Endodermal cell (in vitro differentiated cells): ENCODE results near the gene BTBD9. TPM values are rescaled to one million over a fixed set of nuclear protein-coding genes. Genes with fewer than 3 reads are reported as not detected.

Experiments used
- DNase-seq: peaks from one replicate; pipeline ENCODE4 v3.0.0-alpha.2; 2017
- H3K27ac ChIP-seq: 2 replicates; pipeline ENCODE4 v1.5.1; 2013; ENCODE audit warnings: mild to moderate bottlenecking, low read depth, low read length, moderate library complexity
- H3K27me3 ChIP-seq: 2 replicates; pipeline ENCODE4 v1.6.1; 2013; ENCODE audit warnings: mild to moderate bottlenecking, low read length, moderate library complexity; ENCODE audit not compliant: insufficient read depth, control insufficient read depth, poor library complexity, severe bottlenecking
- H3K36me3 ChIP-seq: 2 replicates; pipeline ENCODE4 v1.7.0; 2013; ENCODE audit warnings: mild to moderate bottlenecking, low read length, moderate library complexity; ENCODE audit not compliant: control insufficient read depth, insufficient read depth
- H3K4me1 ChIP-seq: one replicate; pipeline ENCODE4 v1.7.0; 2013; ENCODE audit warnings: low read length; ENCODE audit not compliant: control insufficient read depth, insufficient read depth
- H3K4me3 ChIP-seq: 2 replicates; pipeline ENCODE4 v1.5.1; 2013; ENCODE audit warnings: mild to moderate bottlenecking, low read length, moderate library complexity
- H3K9ac ChIP-seq: 2 replicates; pipeline ENCODE4 v1.6.1; 2013; ENCODE audit warnings: mild to moderate bottlenecking, low read length, moderate library complexity; ENCODE audit not compliant: poor library complexity, severe bottlenecking; ENCODE audit errors: extremely low read depth
- H3K9me3 ChIP-seq: 2 replicates; pipeline ENCODE4 v1.6.1; 2013; ENCODE audit warnings: mild to moderate bottlenecking, low read length, moderate library complexity; ENCODE audit not compliant: control insufficient read depth
- H3K27ac Mint-ChIP-seq: 2 replicates; pipeline ENCODE4 v1.8.0; 2020; ENCODE audit warnings: mixed read lengths
- H3K27me3 Mint-ChIP-seq: 2 replicates; pipeline ENCODE4 v1.8.0; 2021; ENCODE audit warnings: mild to moderate bottlenecking, mixed read lengths; ENCODE audit not compliant: insufficient read depth
- H3K36me3 Mint-ChIP-seq: 2 replicates; pipeline ENCODE4 v1.8.0; 2020; ENCODE audit warnings: low read depth, mixed read lengths
- H3K4me1 Mint-ChIP-seq: 2 replicates; pipeline ENCODE4 v1.8.0; 2020; ENCODE audit warnings: mixed read lengths
- H3K4me3 Mint-ChIP-seq: 2 replicates; pipeline ENCODE4 v1.8.0; 2020; ENCODE audit warnings: mild to moderate bottlenecking, moderate library complexity, mixed read lengths
- H3K9me3 Mint-ChIP-seq: 2 replicates; pipeline ENCODE4 v1.8.0; 2020; ENCODE audit warnings: mild to moderate bottlenecking, mixed read lengths
- CTCF ChIP-seq: fragments of 200-600 bp; sonication (generic); conservative IDR thresholded peaks from 2 replicates; pipeline ENCODE4 v1.5.0; 2021; ENCODE audit warnings: antibody characterized with exemption, mild to moderate bottlenecking
- WGBS, 2 experiments: methylation state at CpG; one replicate each; pipeline versions ENCODE4 v1.1.5 to v1.1.7; 2013; ENCODE audit warnings: missing lambda C conversion rate in 2 of 2, mixed read lengths in 1 of 2; ENCODE audit not compliant: insufficient coverage in 1 of 2, insufficient read length in 1 of 2; 5-methylcytosine and 5-hydroxymethylcytosine counted together
- total RNA-seq, 2 donors: library from RNA; stranded (reverse); fragmentation: NEBNext Ultra II Directional in 1 of 2; extraction: Animal tissue kit (Norgen Biotek cat#: 25700) in 1 of 2; gene quantifications; 2 replicates in 1 of 2; 3 replicates in 1 of 2; pipeline ENCODE4 v1.2.1, GENCODE V29; 2021

BTBD9 gene
- total RNA-seq, 2 donors from 2014 or later: 7.6 to 12.3 TPM

DNA sequence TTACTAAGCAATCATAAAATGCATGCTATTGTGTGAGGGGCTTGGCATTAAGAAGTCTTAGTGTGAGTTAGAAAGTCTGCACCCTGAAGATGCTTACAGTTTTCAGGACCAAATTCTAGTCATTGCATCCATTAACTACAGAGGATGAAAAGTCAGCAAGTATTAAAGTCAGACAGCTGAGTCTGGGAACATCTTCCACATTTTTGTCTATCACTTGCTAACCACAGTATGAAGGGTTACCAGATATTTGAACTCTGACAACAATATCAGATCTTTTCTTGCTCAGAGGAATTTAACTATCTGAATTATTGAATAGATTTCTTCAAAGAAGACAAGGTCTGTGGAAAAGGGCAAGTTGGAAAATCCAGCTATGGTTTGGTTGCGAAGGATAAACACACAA is 264.4 kb downstream of the BTBD9 start:
- WGBS, 2 experiments: no CpG with 5 or more reads among the region's 1 CpG
- no peaks in the 10 kb centered on the region for H3K9me3 Mint-ChIP-seq
- H3K4me3 Mint-ChIP-seq: no peak overlapping the region
- H3K9me3 ChIP-seq: no peaks in the 10 kb centered on the region
- no peaks in the 10 kb centered on the region for H3K27me3 Mint-ChIP-seq
- DNase-seq: no peak
- H3K9ac ChIP-seq: no peak overlapping the region
- H3K4me1 Mint-ChIP-seq: peaks cover 5% of the 10 kb centered on the region
- H3K36me3 Mint-ChIP-seq: no peaks in the 10 kb centered on the region
- peaks cover 4% of the 10 kb centered on the region for H3K4me1 ChIP-seq
- no peaks in the 10 kb centered on the region for H3K27me3 ChIP-seq
- no peak overlapping the region for H3K27ac Mint-ChIP-seq
- H3K4me3 ChIP-seq: no peak overlapping the region
- TF ChIP-seq CTCF: no peak
- H3K36me3 ChIP-seq: no peaks in the 10 kb centered on the region
- no peak overlapping the region for H3K27ac ChIP-seq

GRCh38 chr6:38371881-38372280 is 267.8 kb downstream of the BTBD9 start:
- Mint-ChIP-seq H3K4me1 (peaks cover 5% of the 10 kb centered on the region), H3K27ac (no peak overlapping the region), H3K4me3 (no peak overlapping the region), H3K36me3 (no peaks in the 10 kb centered on the region), H3K9me3 (no peaks in the 10 kb centered on the region), H3K27me3 (no peaks in the 10 kb centered on the region)
- no peak for TF ChIP-seq CTCF
- DNase-seq: no peak
- WGBS, 2 experiments: no CpG with 5 or more reads among the region's 1 CpG
- H3K9me3 ChIP-seq: no peaks in the 10 kb centered on the region
- H3K27ac ChIP-seq: no peak overlapping the region
- no peak overlapping the region for H3K4me3 ChIP-seq
- H3K27me3 ChIP-seq: no peaks in the 10 kb centered on the region
- H3K36me3 ChIP-seq: no peaks in the 10 kb centered on the region
- H3K9ac ChIP-seq: no peak overlapping the region
- peaks cover 4% of the 10 kb centered on the region for H3K4me1 ChIP-seq

GRCh38 chr6:38370653-38371601 is 268.8 kb downstream of the BTBD9 start:
- no peak overlapping the region for H3K27ac Mint-ChIP-seq

More at GRCh38 chr6:38370653-38371601, 268.8 kb downstream of the BTBD9 start:
- no peak for TF ChIP-seq CTCF
- H3K9me3 Mint-ChIP-seq: no peaks in the 10 kb centered on the region
- H3K4me1 ChIP-seq: peaks cover 4% of the 10 kb centered on the region
- no peaks in the 10 kb centered on the region for H3K36me3 Mint-ChIP-seq
- no peaks in the 10 kb centered on the region for H3K27me3 Mint-ChIP-seq
- H3K36me3 ChIP-seq: no peaks in the 10 kb centered on the region
- WGBS, 2 experiments: 81 to 90% methylated on average over 8 of the region's 8 CpGs
- H3K4me3 Mint-ChIP-seq: no peak overlapping the region
- H3K4me3 ChIP-seq: no peak overlapping the region
- H3K4me1 Mint-ChIP-seq: peaks cover 5% of the 10 kb centered on the region
- H3K9me3 ChIP-seq: no peaks in the 10 kb centered on the region
- DNase-seq: no peak
- no peaks in the 10 kb centered on the region for H3K27me3 ChIP-seq
- H3K9ac ChIP-seq: no peak overlapping the region
- H3K27ac ChIP-seq: peak overlapping the region; percentile 12
